DND-41 (cell line): ENCODE measurements around the gene KLRC2.

ENCODE experiments used
- CTCF ChIP-seq: IDR thresholded peaks from 2 replicates; pipeline ENCODE4 v1.5.1; 2012; ENCODE audit warnings: borderline replicate concordance, low read length, moderate library complexity, mild to moderate bottlenecking; ENCODE audit not compliant: poor library complexity, severe bottlenecking; ENCODE audit errors: extremely low read depth
- EZH2 ChIP-seq: IDR thresholded peaks from 3 replicates; pipeline ENCODE4 v1.6.1; 2012; ENCODE audit warnings: borderline replicate concordance, low read depth, mild to moderate bottlenecking, moderate library complexity, low read length, inconsistent platforms; ENCODE audit not compliant: severe bottlenecking

GRCh38 chr12:10457760-10458159 is 21.9 kb upstream of the KLRC2 start:
- TF ChIP-seq CTCF (no peak), EZH2 (no peak)
